Uterus (tissue), 4 donors: Measurements from ENCODE around the gene MED1. TPM values are rescaled to one million over a fixed set of nuclear protein-coding genes. Genes with fewer than 3 reads are reported as not detected.
A peak's percentile ranks its signal among the peaks of the same experiment; 100 is the strongest.
"Not testable (repeated sequence)": the region's sequence is repeated elsewhere in the genome, so short reads cannot be mapped to it uniquely, and the experiment has no call there.

Source experiments
- DNase-seq, 2 donors: peaks; one replicate each; pipeline ENCODE4 v3.0.0-alpha.2; 2019 to 2020
- H3K27ac ChIP-seq, 2 donors: fragments of 200-600 bp; sonication (generic); 1 replicate in 1 of 2; 2 replicates in 1 of 2; pipeline ENCODE4 v1.5.1; 2016 to 2018
- H3K27me3 ChIP-seq, 2 donors: fragments of 200-600 bp; sonication (generic); one replicate each; pipeline ENCODE4 v1.5.1; 2018 to 2019; ENCODE audit warnings: control low read depth in 1 of 2
- H3K36me3 ChIP-seq, 2 donors: fragments of 200-600 bp; sonication (generic); one replicate each; pipeline ENCODE4 v1.5.1; 2019; ENCODE audit warnings: control low read depth in 1 of 2
- H3K4me1 ChIP-seq, 2 donors: fragments of 200-600 bp; sonication (generic); one replicate each; pipeline ENCODE4 v1.5.1; 2018 to 2019; ENCODE audit warnings: control low read depth in 1 of 2
- H3K4me3 ChIP-seq, 2 donors: fragments of 200-600 bp; sonication (generic); 1 replicate in 1 of 2; 2 replicates in 1 of 2; pipeline ENCODE4 v1.5.1; 2018 to 2019; ENCODE audit warnings: mild to moderate bottlenecking in 1 of 2
- H3K9me3 ChIP-seq, 2 donors: fragments of 200-600 bp; sonication (generic); one replicate each; pipeline ENCODE4 v1.5.1; 2019; ENCODE audit warnings: control low read depth in 1 of 2
- POLR2A ChIP-seq, 2 donors: fragments of 450-650 bp; IDR thresholded peaks; one replicate each; pipeline ENCODE4 v1.6.1; 2016; ENCODE audit warnings: antibody characterized with exemption in 2 of 2, mild to moderate bottlenecking in 1 of 2, moderate library complexity in 1 of 2
- intact Hi-C: fragments of 100-400 bp; cut with DNase I; formaldehyde crosslinking; loops from one replicate; pipeline ENCODE4 v1.15.1; 2023; ENCODE audit warnings: low total_unique reads
- total RNA-seq, 4 donors: library from RNA; depleted of rRNA in 3 of 4; stranded (reverse); fragments of >200 nt in 3 of 4; gene quantifications; one replicate each; pipeline versions ENCODE4 v1.1.0 to v1.2.4, GENCODE V29; 2014 to 2023
- TF ChIP-seq, protein P1 (sequence below), 4 experiments: fragments of 200-600 bp in 2 of 4; fragments of 450-650 bp in 2 of 4; sonication (generic) in 2 of 4; IDR thresholded peaks; one replicate each; pipeline ENCODE4 v1.5.1; 2016 to 2019; ENCODE audit warnings: antibody characterized with exemption in 4 of 4, mild to moderate bottlenecking in 2 of 4, moderate library complexity in 1 of 4
- donor health status: DM: yes; HTN: yes; CAD: no.

The MED1 gene, protein sequence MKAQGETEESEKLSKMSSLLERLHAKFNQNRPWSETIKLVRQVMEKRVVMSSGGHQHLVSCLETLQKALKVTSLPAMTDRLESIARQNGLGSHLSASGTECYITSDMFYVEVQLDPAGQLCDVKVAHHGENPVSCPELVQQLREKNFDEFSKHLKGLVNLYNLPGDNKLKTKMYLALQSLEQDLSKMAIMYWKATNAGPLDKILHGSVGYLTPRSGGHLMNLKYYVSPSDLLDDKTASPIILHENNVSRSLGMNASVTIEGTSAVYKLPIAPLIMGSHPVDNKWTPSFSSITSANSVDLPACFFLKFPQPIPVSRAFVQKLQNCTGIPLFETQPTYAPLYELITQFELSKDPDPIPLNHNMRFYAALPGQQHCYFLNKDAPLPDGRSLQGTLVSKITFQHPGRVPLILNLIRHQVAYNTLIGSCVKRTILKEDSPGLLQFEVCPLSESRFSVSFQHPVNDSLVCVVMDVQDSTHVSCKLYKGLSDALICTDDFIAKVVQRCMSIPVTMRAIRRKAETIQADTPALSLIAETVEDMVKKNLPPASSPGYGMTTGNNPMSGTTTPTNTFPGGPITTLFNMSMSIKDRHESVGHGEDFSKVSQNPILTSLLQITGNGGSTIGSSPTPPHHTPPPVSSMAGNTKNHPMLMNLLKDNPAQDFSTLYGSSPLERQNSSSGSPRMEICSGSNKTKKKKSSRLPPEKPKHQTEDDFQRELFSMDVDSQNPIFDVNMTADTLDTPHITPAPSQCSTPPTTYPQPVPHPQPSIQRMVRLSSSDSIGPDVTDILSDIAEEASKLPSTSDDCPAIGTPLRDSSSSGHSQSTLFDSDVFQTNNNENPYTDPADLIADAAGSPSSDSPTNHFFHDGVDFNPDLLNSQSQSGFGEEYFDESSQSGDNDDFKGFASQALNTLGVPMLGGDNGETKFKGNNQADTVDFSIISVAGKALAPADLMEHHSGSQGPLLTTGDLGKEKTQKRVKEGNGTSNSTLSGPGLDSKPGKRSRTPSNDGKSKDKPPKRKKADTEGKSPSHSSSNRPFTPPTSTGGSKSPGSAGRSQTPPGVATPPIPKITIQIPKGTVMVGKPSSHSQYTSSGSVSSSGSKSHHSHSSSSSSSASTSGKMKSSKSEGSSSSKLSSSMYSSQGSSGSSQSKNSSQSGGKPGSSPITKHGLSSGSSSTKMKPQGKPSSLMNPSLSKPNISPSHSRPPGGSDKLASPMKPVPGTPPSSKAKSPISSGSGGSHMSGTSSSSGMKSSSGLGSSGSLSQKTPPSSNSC (N-terminal part only)
- 10 to 100 TPM; 19.7 to 49.6 (median 25.9) TPM for total RNA-seq

DNA sequence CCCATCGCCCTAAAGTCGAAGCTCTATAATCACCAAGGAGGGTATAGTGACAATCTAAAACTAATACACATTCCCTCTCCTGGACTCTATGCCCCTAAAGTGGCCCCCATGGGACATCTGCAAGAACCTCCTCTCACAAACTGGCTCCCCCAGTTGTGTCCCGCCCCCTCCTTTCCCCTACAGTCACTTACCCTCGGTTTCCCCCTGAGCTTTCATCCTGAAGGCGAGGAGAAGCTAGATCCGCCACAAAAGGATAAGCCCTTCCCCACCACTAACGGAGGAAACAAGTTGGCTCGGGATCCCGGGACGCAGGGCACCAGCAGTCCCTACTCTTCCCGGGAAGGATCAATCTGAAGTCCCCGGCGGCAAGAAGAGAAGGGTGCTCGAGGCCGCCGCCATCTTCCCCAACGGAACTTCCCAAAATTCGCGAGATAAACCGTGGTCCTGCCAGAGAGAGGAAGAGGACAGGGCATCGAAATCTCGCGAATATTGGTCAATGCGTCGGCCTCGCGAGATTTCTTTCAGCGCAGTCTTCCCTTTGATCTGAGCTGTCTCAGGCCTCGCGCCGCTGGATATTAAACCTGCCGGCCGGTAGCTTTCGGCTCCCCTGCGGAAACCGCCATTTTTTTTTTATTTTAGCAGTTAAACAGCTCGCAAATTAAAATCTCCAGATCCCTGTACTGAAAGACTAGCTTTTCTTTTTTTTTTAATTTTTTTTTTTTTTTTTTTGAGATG lies at the start of gene MED1:
MED1 (minus strand) TSS at position 417 of the 735 bp plus-strand sequence; CDS start at position 216, 201 bp downstream.
- TF ChIP-seq POLR2A (IDR thresholded peaks at IDR 0.05), result peak; percentile 31 to 50
- TF ChIP-seq, protein P1, sequence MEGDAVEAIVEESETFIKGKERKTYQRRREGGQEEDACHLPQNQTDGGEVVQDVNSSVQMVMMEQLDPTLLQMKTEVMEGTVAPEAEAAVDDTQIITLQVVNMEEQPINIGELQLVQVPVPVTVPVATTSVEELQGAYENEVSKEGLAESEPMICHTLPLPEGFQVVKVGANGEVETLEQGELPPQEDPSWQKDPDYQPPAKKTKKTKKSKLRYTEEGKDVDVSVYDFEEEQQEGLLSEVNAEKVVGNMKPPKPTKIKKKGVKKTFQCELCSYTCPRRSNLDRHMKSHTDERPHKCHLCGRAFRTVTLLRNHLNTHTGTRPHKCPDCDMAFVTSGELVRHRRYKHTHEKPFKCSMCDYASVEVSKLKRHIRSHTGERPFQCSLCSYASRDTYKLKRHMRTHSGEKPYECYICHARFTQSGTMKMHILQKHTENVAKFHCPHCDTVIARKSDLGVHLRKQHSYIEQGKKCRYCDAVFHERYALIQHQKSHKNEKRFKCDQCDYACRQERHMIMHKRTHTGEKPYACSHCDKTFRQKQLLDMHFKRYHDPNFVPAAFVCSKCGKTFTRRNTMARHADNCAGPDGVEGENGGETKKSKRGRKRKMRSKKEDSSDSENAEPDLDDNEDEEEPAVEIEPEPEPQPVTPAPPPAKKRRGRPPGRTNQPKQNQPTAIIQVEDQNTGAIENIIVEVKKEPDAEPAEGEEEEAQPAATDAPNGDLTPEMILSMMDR (IDR thresholded peaks at IDR 0.05), result peak in 1 of 4 experiments; percentile 9
- H3K36me3 ChIP-seq, result no peaks in the 10 kb centered on the region
- H3K4me1 ChIP-seq, result no peaks in the 10 kb centered on the region
- DNase-seq, result peak; percentile 94 to 95
- no peaks in the 10 kb centered on the region for H3K27me3 ChIP-seq
- H3K9me3 ChIP-seq, result no peaks in the 10 kb centered on the region
- peak within 1 kb of the TSS; percentile 81 to 97 for H3K4me3 ChIP-seq
- peak within 1 kb of the TSS; percentile 82 to 93 for H3K27ac ChIP-seq
- intact Hi-C loops, result no loop called here

DNA sequence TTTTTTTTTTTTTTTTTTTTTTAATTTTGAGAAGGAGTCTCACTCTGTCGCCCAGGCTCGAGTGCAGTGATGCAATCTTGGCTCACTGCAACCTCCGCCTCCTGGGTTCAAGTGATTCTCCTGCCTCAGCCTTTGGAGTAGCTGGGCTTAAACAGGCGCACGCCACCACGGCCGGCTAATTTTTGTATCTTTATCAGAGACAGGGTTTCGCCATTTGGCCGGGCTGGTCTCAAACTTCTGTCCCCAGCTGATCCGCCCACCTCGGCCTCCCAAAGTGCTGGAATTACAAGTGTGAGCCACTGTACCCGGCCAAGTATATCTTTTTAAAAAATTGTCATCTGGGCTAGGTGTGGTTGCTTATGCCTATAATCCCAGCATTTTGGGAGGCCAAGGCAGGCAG lies 45.9 kb upstream of the MED1 start:
- intact Hi-C loops, H3K27me3 ChIP-seq, H3K4me3 ChIP-seq, H3K9me3 ChIP-seq, H3K4me1 ChIP-seq, DNase-seq, H3K36me3 ChIP-seq, H3K27ac ChIP-seq: not testable (repeated sequence)

- H3K4me1 ChIP-seq, result no peaks in the 10 kb centered on the region
- intact Hi-C loops, result no loop called here
- no peak overlapping the region for H3K4me3 ChIP-seq
- no peak for DNase-seq
- H3K36me3 ChIP-seq, result peaks cover 0 to 3% of the 10 kb centered on the region in 2 donors
- no peak overlapping the region for H3K27ac ChIP-seq
- H3K27me3 ChIP-seq, result no peaks in the 10 kb centered on the region
- TF ChIP-seq, protein P1 (IDR thresholded peaks at IDR 0.05), result no peak
- no peak for TF ChIP-seq POLR2A (IDR thresholded peaks at IDR 0.05)
- H3K9me3 ChIP-seq, result no peaks in the 10 kb centered on the region
These were observed 36.9 kb upstream of the MED1 start for GRCh38 chr17:39487946-39488345.

DNA sequence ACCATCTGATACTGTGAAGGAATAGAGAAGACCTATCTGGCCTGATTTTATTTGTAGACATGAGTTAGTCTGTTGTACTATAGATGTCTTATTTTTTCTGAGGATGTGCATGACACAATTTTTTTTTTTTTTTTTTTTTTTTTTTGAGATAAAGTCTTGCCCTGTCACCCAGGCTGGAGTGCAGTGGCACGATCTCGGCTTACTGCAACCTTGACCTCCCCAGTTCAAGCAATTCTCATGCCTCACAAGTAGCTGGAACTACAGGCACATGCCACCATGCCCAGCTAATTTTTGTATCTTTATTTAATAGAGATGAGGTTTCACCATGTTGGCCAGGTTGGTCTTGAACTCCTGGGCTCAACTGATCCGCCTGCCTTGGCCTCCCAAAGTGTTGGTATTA lies 36.4 kb upstream of the MED1 start:
- H3K36me3 ChIP-seq, DNase-seq, H3K27ac ChIP-seq, H3K4me1 ChIP-seq, H3K4me3 ChIP-seq, intact Hi-C loops, H3K27me3 ChIP-seq, H3K9me3 ChIP-seq: not testable (repeated sequence)

- H3K4me1 ChIP-seq, result no peaks in the 10 kb centered on the region
- no peak for DNase-seq
- peaks cover 0 to 3% of the 10 kb centered on the region in 2 donors for H3K36me3 ChIP-seq
- no peaks in the 10 kb centered on the region for H3K9me3 ChIP-seq
- intact Hi-C loops, result no loop called here
- H3K27ac ChIP-seq, result no peak overlapping the region
- no peak for TF ChIP-seq POLR2A (IDR thresholded peaks at IDR 0.05)
- TF ChIP-seq, protein P1 (IDR thresholded peaks at IDR 0.05), result no peak
- no peaks in the 10 kb centered on the region for H3K27me3 ChIP-seq
- H3K4me3 ChIP-seq, result no peak overlapping the region
These were observed 35.2 kb upstream of the MED1 start for GRCh38 chr17:39486242-39486641.
